Suprapubic skin (tissue), 3 donors: Measurements from ENCODE around the gene WBP4.

Experiments used
- POLR2AphosphoS5 ChIP-seq, 3 donors: sonication (generic); formaldehyde crosslinking; IDR thresholded peaks; one replicate each; pipeline ENCODE4 v1.6.1; 2017; ENCODE audit warnings: antibody characterized with exemption in 3 of 3
- TF ChIP-seq, protein P1 (sequence below), 2 donors: fragments of 200-600 bp in 1 of 2; fragments of 450-650 bp in 1 of 2; sonication (generic) in 1 of 2; IDR thresholded peaks; one replicate each; pipeline ENCODE4 v1.5.1; 2016 to 2019; ENCODE audit warnings: antibody characterized with exemption in 2 of 2, mild to moderate bottlenecking in 1 of 2, moderate library complexity in 1 of 2

DNA sequence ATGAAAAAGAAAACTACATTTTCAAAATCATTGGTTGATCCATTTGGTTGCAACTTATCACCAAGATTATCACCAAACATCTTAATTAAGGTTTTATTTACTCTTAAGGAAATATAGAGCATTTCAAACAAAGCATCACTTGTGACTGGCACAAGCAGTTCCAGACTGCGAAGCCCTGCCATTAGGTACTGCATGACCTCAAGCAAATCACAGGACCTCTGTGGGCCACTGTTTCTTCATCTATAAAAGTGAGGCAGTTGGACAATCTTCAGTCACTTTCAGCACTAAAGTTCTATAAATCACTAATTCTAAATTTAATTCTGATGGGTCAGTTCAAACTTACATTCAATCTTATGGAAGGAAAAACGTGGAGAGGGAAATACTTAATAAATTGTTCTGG lies 44.1 kb upstream of the WBP4 start:
- no peak for TF ChIP-seq POLR2AphosphoS5 (IDR thresholded peaks at IDR 0.05)
- TF ChIP-seq, protein P1, sequence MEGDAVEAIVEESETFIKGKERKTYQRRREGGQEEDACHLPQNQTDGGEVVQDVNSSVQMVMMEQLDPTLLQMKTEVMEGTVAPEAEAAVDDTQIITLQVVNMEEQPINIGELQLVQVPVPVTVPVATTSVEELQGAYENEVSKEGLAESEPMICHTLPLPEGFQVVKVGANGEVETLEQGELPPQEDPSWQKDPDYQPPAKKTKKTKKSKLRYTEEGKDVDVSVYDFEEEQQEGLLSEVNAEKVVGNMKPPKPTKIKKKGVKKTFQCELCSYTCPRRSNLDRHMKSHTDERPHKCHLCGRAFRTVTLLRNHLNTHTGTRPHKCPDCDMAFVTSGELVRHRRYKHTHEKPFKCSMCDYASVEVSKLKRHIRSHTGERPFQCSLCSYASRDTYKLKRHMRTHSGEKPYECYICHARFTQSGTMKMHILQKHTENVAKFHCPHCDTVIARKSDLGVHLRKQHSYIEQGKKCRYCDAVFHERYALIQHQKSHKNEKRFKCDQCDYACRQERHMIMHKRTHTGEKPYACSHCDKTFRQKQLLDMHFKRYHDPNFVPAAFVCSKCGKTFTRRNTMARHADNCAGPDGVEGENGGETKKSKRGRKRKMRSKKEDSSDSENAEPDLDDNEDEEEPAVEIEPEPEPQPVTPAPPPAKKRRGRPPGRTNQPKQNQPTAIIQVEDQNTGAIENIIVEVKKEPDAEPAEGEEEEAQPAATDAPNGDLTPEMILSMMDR (IDR thresholded peaks at IDR 0.05) = no peak
